Mesothelial cell of epicardium (in vitro differentiated cells): Measurements from ENCODE around the gene SMIM11. TPM values are rescaled to one million over a fixed set of nuclear protein-coding genes. Genes with fewer than 3 reads are reported as not detected.

Source experiments
- DNase-seq, 2 experiments: peaks; one replicate each; pipeline ENCODE4 v3.0.0; 2021; ENCODE audit warnings: low spot score in 2 of 2; ENCODE audit not compliant: unreplicated experiment in 2 of 2
- H3K27ac Mint-ChIP-seq: 2 replicates; pipeline ENCODE4 v1.8.0; 2021; ENCODE audit warnings: mixed read lengths
- H3K27me3 Mint-ChIP-seq: 2 replicates; pipeline ENCODE4 v1.8.0; 2021; ENCODE audit warnings: low read depth, mixed read lengths
- H3K36me3 Mint-ChIP-seq: 2 replicates; pipeline ENCODE4 v1.8.0; 2021; ENCODE audit warnings: mixed read lengths
- H3K4me1 Mint-ChIP-seq: 2 replicates; pipeline ENCODE4 v1.8.0; 2021; ENCODE audit warnings: mixed read lengths
- H3K4me3 Mint-ChIP-seq: 2 replicates; pipeline ENCODE4 v1.8.0; 2021; ENCODE audit warnings: mild to moderate bottlenecking, moderate library complexity, mixed read lengths
- H3K9me3 Mint-ChIP-seq: 2 replicates; pipeline ENCODE4 v1.8.0; 2021; ENCODE audit warnings: mixed read lengths
- CTCF ChIP-seq: fragments of 200-600 bp; sonication (generic); IDR thresholded peaks from one replicate; pipeline ENCODE4 v1.5.0; 2021; ENCODE audit warnings: antibody characterized with exemption; ENCODE audit not compliant: unreplicated experiment
- total RNA-seq: library from RNA; stranded (reverse); gene quantifications from 3 replicates; pipeline ENCODE4 v1.2.1, GENCODE V29; 2021

Gene SMIM11
- total RNA-seq, 1 donor from 2014 or later, result 16.9 TPM

GRCh38 chr21:34348890-34349519 is 26.3 kb upstream of the SMIM11 start:
- no peak for DNase-seq
- Mint-ChIP-seq H3K9me3 (peaks cover 3% of the 10 kb centered on the region), H3K27me3 (no peaks in the 10 kb centered on the region), H3K4me3 (no peak overlapping the region), H3K4me1 (peaks cover 12% of the 10 kb centered on the region), H3K27ac (no peak overlapping the region), H3K36me3 (peaks cover 2% of the 10 kb centered on the region)
- TF ChIP-seq CTCF, result no peak

GRCh38 chr21:34351786-34352241 is 23.5 kb upstream of the SMIM11 start:
- H3K27me3 Mint-ChIP-seq, result peaks cover 8% of the 10 kb centered on the region
- no peak overlapping the region for H3K27ac Mint-ChIP-seq
- H3K9me3 Mint-ChIP-seq, result peaks cover 3% of the 10 kb centered on the region
- no peak overlapping the region for H3K4me3 Mint-ChIP-seq
- peaks cover 2% of the 10 kb centered on the region for H3K36me3 Mint-ChIP-seq
- no peak for DNase-seq
- TF ChIP-seq CTCF, result peak; percentile 58
- H3K4me1 Mint-ChIP-seq, result peaks cover 7% of the 10 kb centered on the region

GRCh38 chr21:34352556-34352955 is 22.8 kb upstream of the SMIM11 start:
- no peak for TF ChIP-seq CTCF
- H3K27ac Mint-ChIP-seq, result no peak overlapping the region
- peaks cover 3% of the 10 kb centered on the region for H3K4me1 Mint-ChIP-seq
- no peak overlapping the region for H3K4me3 Mint-ChIP-seq
- H3K27me3 Mint-ChIP-seq, result peaks cover 8% of the 10 kb centered on the region
- DNase-seq, result no peak
- peaks cover 3% of the 10 kb centered on the region for H3K9me3 Mint-ChIP-seq
- peaks cover 2% of the 10 kb centered on the region for H3K36me3 Mint-ChIP-seq

GRCh38 chr21:34353182-34353581 is 22.1 kb upstream of the SMIM11 start:
- no peak for DNase-seq
- H3K36me3 Mint-ChIP-seq, result no peaks in the 10 kb centered on the region
- no peaks in the 10 kb centered on the region for H3K4me1 Mint-ChIP-seq
- no peaks in the 10 kb centered on the region for H3K9me3 Mint-ChIP-seq
- no peak overlapping the region for H3K4me3 Mint-ChIP-seq
- peaks cover 8% of the 10 kb centered on the region for H3K27me3 Mint-ChIP-seq
- no peak for TF ChIP-seq CTCF
- H3K27ac Mint-ChIP-seq, result no peak overlapping the region

- Mint-ChIP-seq H3K27ac (no peak overlapping the region), H3K4me3 (no peak overlapping the region), H3K4me1 (no peaks in the 10 kb centered on the region), H3K36me3 (peaks cover 2% of the 10 kb centered on the region), H3K9me3 (peaks cover 7% of the 10 kb centered on the region), H3K27me3 (peaks cover 8% of the 10 kb centered on the region)
- DNase-seq, result no peak
- no peak for TF ChIP-seq CTCF
Measured at GRCh38 chr21:34354836-34355235, 20.5 kb upstream of the SMIM11 start.

GRCh38 chr21:34355570-34355969 is 19.7 kb upstream of the SMIM11 start:
- DNase-seq, result no peak
- H3K4me1 Mint-ChIP-seq, result no peaks in the 10 kb centered on the region
- peaks cover 2% of the 10 kb centered on the region for H3K36me3 Mint-ChIP-seq
- peaks cover 8% of the 10 kb centered on the region for H3K27me3 Mint-ChIP-seq
- no peak overlapping the region for H3K4me3 Mint-ChIP-seq
- peaks cover 7% of the 10 kb centered on the region for H3K9me3 Mint-ChIP-seq
- no peak for TF ChIP-seq CTCF
- H3K27ac Mint-ChIP-seq, result no peak overlapping the region
